Stimulated activated CD4-positive, alpha-beta T cell treated with anti-CD3 and anti-CD28 coated beads, Interleukin-4, amount 100 ng/mL, for 1 hour (primary cell): ENCODE results near the gene C10orf67.

Source experiments
- DNase-seq: peaks from one replicate; pipeline ENCODE4 v3.0.0-alpha.2; 2020

Gene C10orf67

GRCh38 chr10:23194966-23195845 is 149.4 kb downstream of the C10orf67 start:
- no peak for DNase-seq

- DNase-seq: no peak
Observed at GRCh38 chr10:23194471-23194965, 150.1 kb downstream of the C10orf67 start.

- DNase-seq: no peak
Observed at GRCh38 chr10:23193435-23194074, 151.0 kb downstream of the C10orf67 start.

GRCh38 chr10:23192712-23193434 is 151.7 kb downstream of the C10orf67 start:
- no peak for DNase-seq

GRCh38 chr10:23191764-23192711 is 152.6 kb downstream of the C10orf67 start, which contains the start of gene PTF1A:
Gene PTF1A (plus strand): TSS chr10:23192312. CDS start chr10:23192531, 219 bp downstream.
- DNase-seq: no peak

GRCh38 chr10:23190872-23191763 is 153.5 kb downstream of the C10orf67 start:
- DNase-seq: no peak

- no peak for DNase-seq
Observed at GRCh38 chr10:23189024-23189423, 155.6 kb downstream of the C10orf67 start.

- no peak for DNase-seq
Observed at GRCh38 chr10:23187155-23187554, 157.4 kb downstream of the C10orf67 start.

GRCh38 chr10:23186697-23187096 is 157.9 kb downstream of the C10orf67 start:
- DNase-seq: no peak

- DNase-seq: no peak
Observed at GRCh38 chr10:23186178-23186577, 158.4 kb downstream of the C10orf67 start.

GRCh38 chr10:23174977-23175512 is 169.6 kb downstream of the C10orf67 start:
- no peak for DNase-seq

- DNase-seq: no peak
Observed at GRCh38 chr10:23174074-23174976, 170.3 kb downstream of the C10orf67 start.

- no peak for DNase-seq
Observed at GRCh38 chr10:23173214-23174073, 171.2 kb downstream of the C10orf67 start.

- DNase-seq: no peak
Observed at GRCh38 chr10:23172429-23173213, 172.0 kb downstream of the C10orf67 start.

- no peak for DNase-seq
Observed at GRCh38 chr10:23171232-23171876, 173.2 kb downstream of the C10orf67 start.

GRCh38 chr10:23158370-23158769 is 186.2 kb downstream of the C10orf67 start:
- peak; percentile 35 for DNase-seq

GRCh38 chr10:23157691-23158369 is 186.8 kb downstream of the C10orf67 start:
- DNase-seq: no peak
